ENCODE results near the gene CCDC141.

- TF ChIP-seq, protein P1, sequence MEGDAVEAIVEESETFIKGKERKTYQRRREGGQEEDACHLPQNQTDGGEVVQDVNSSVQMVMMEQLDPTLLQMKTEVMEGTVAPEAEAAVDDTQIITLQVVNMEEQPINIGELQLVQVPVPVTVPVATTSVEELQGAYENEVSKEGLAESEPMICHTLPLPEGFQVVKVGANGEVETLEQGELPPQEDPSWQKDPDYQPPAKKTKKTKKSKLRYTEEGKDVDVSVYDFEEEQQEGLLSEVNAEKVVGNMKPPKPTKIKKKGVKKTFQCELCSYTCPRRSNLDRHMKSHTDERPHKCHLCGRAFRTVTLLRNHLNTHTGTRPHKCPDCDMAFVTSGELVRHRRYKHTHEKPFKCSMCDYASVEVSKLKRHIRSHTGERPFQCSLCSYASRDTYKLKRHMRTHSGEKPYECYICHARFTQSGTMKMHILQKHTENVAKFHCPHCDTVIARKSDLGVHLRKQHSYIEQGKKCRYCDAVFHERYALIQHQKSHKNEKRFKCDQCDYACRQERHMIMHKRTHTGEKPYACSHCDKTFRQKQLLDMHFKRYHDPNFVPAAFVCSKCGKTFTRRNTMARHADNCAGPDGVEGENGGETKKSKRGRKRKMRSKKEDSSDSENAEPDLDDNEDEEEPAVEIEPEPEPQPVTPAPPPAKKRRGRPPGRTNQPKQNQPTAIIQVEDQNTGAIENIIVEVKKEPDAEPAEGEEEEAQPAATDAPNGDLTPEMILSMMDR (IDR thresholded peaks at IDR 0.05), result no peak
- no peak for TF ChIP-seq POLR2A (IDR thresholded peaks at IDR 0.05)
Observed at GRCh38 chr2:178933493-178933892, 116.4 kb downstream of the CCDC141 start.
